K562 (cell line): ENCODE measurements around the gene PUM1. TPM values are rescaled to one million over a fixed set of nuclear protein-coding genes. Genes with fewer than 3 reads are reported as not detected.

Experiments used
- ATF1 ChIP-seq, 2 experiments: fragments of 450-650 bp in 1 of 2; IDR thresholded peaks; 2 replicates each; pipeline ENCODE4 v1.6.1; 2016; ENCODE audit warnings: missing compliant biosample characterization in 1 of 2, missing genetic modification characterization in 1 of 2
- CBFB ChIP-seq: sonication (generic); formaldehyde crosslinking; IDR thresholded peaks from 2 replicates; pipeline ENCODE4 v1.4.0; 2020; ENCODE audit warnings: mild to moderate bottlenecking, missing genetic modification reagents
- CBX8 ChIP-seq: fragments of 200-600 bp; sonication (generic); IDR thresholded peaks from 2 replicates; pipeline ENCODE4 v1.6.1; 2012; ENCODE audit warnings: borderline replicate concordance, mixed run types, low read depth, mild to moderate bottlenecking, moderate library complexity, mixed read lengths, low read length, control low read depth, inconsistent platforms; ENCODE audit not compliant: poor library complexity, severe bottlenecking; ENCODE audit errors: extremely low read depth
- HMGN3 ChIP-seq: IDR thresholded peaks from 2 replicates; pipeline ENCODE4 v1.6.1; 2011; ENCODE audit warnings: borderline replicate concordance, low read depth, mild to moderate bottlenecking, mixed read lengths, low read length; ENCODE audit not compliant: insufficient read length; ENCODE audit errors: extremely low read depth
- KLF6 ChIP-seq: fragments of 250-450 bp; sonication (Bioruptor Pico); IDR thresholded peaks from 2 replicates; pipeline ENCODE4 v1.4.0; 2020; ENCODE audit warnings: mild to moderate bottlenecking, moderate library complexity, borderline replicate concordance
- NRF1 ChIP-seq, 2 experiments: fragments of 450-650 bp; IDR thresholded peaks in 1 of 2; conservative IDR thresholded peaks in 1 of 2; 2 replicates each; pipeline ENCODE4 v1.6.1; 2014; ENCODE audit warnings: mild to moderate bottlenecking in 2 of 2
- PHB ChIP-seq: fragments of 250-450 bp; sonication (Bioruptor Pico); IDR thresholded peaks from 2 replicates; pipeline ENCODE4 v1.5.0; 2021
- PURB ChIP-seq: sonication (generic); formaldehyde crosslinking; IDR thresholded peaks from 2 replicates; pipeline ENCODE4 v1.9.0; 2021; ENCODE audit warnings: low read depth, mild to moderate bottlenecking, missing genetic modification reagents
- SIX5 ChIP-seq, 2 experiments: IDR thresholded peaks; 2 replicates each; pipeline ENCODE4 v1.6.1; 2011; ENCODE audit warnings: low read length in 2 of 2, borderline replicate concordance in 1 of 2, low read depth in 1 of 2, mild to moderate bottlenecking in 1 of 2, moderate library complexity in 1 of 2; ENCODE audit not compliant: insufficient read depth in 1 of 2
- ZBTB1 ChIP-seq: sonication (generic); formaldehyde crosslinking; IDR thresholded peaks from 2 replicates; pipeline ENCODE4 v1.8.1; 2023; ENCODE audit warnings: missing genetic modification reagents, low read depth, mild to moderate bottlenecking, borderline replicate concordance
- ZNF780A ChIP-seq: fragments of 250-450 bp; sonication (Bioruptor Pico); IDR thresholded peaks from 2 replicates; pipeline ENCODE4 v1.5.0; 2021; ENCODE audit warnings: mild to moderate bottlenecking
- polyA plus RNA-seq, 8 experiments: library from polyadenylated mRNA; depleted of rRNA in 4 of 8; stranded (reverse) in 5 of 8; unstranded in 3 of 8; fragments of >200 nt; fragmentation: Nextera tagmentation in 2 of 8; fragmentation: Illumina TruSeq in 1 of 8; extraction: Ambion mirVana in 2 of 8; extraction: Trizol in 1 of 8; gene quantifications; 2 replicates each; pipeline versions ENCODE4 v1.2.1 to v1.2.3, GENCODE V29; 2011 to 2014; ENCODE audit warnings: inconsistent platforms in 1 of 8, missing spikeins in 1 of 8
- total RNA-seq, 7 experiments: library from RNA; depleted of rRNA in 6 of 7; stranded (reverse); fragments of >200 nt in 6 of 7; fragmentation: Illumina TruSeq in 2 of 7; extraction: Trizol in 2 of 7; gene quantifications; 2 replicates each; pipeline versions ENCODE4 v1.2.1 to v1.2.3, GENCODE V29; 2011 to 2021; ENCODE audit warnings: low replicate concordance in 1 of 7
- TF ChIP-seq, protein P1 (sequence below): fragments of 450-650 bp; formaldehyde crosslinking; conservative IDR thresholded peaks from 2 replicates; pipeline ENCODE4 v1.4.0; 2022; ENCODE audit warnings: mild to moderate bottlenecking, missing genetic modification characterization
- TF ChIP-seq, protein P2 (sequence below): sonication (generic); formaldehyde crosslinking; IDR thresholded peaks from 2 replicates; pipeline ENCODE4 v1.8.1; 2023; ENCODE audit warnings: mild to moderate bottlenecking, missing genetic modification reagents
- TF ChIP-seq, protein P3 (sequence below): IDR thresholded peaks from 2 replicates; pipeline ENCODE4 v1.6.1; 2014; ENCODE audit warnings: antibody characterized with exemption
- TF ChIP-seq, protein P4 (sequence below), 2 experiments: IDR thresholded peaks; 2 replicates each; pipeline ENCODE4 v1.6.1; 2011; ENCODE audit warnings: borderline replicate concordance in 1 of 2, control low read depth in 1 of 2, low read depth in 1 of 2, low read length in 1 of 2, mild to moderate bottlenecking in 1 of 2, mixed read lengths in 1 of 2, moderate library complexity in 1 of 2; ENCODE audit not compliant: insufficient read depth in 1 of 2, insufficient read length in 1 of 2, poor library complexity in 1 of 2, severe bottlenecking in 1 of 2; ENCODE audit errors: extremely low read depth in 1 of 2
- TF ChIP-seq, protein P5 (sequence below): fragments of 250-450 bp; sonication (Bioruptor Pico); IDR thresholded peaks from 2 replicates; pipeline ENCODE4 v1.4.0; 2020; ENCODE audit warnings: mild to moderate bottlenecking

PUM1 gene
- total and polyA plus RNA-seq, 9 of the 15 experiments (the other 6 are each of a cell fraction or from before 2014, with no cell fraction given): 37.7 to 104 (median 55.7) TPM

DNA sequence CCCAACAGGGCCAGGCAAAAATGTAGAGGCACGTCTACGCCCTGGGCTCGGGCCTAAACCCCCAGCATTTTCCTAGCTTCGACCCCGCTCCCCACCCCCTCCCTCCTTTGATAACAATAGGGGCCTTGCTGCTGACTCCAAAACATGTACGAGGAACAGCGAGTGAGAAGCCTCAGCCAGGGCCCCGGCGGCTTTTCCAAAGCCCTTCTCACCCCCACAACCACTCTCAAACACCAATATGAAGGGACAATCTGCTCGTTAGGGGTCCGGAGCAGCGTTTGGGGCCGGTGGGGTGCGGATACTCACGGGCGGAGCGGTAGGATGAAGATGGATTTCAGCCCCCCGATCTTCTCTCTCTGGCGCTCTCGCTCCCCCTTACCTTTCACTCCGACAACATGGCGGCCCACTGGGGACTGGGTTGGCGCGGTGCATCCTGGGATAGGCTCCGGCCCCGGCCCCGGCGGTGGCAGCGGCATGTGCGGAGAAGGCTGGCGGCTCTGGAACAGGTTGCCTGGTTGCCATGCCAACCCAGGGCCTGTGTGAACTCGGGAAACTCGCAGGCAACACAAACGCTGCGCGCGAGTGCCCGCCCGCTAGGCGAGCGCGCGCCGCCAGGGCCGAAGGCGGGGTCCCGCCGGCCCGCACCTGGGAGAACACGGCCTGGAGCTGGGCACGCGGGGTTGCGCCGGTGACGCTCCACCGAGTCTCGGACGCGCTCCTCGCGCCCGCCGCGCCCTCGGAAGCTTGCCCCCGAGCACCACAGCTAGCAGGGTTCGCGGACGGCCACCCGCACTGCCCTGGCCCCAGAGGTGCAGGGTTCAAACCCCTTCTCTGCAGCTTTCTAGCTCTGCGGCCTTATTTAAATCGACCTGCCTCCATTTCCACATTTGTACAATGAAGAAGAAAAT lies at the start of gene PUM1 (continued):
- TF ChIP-seq, protein P1, sequence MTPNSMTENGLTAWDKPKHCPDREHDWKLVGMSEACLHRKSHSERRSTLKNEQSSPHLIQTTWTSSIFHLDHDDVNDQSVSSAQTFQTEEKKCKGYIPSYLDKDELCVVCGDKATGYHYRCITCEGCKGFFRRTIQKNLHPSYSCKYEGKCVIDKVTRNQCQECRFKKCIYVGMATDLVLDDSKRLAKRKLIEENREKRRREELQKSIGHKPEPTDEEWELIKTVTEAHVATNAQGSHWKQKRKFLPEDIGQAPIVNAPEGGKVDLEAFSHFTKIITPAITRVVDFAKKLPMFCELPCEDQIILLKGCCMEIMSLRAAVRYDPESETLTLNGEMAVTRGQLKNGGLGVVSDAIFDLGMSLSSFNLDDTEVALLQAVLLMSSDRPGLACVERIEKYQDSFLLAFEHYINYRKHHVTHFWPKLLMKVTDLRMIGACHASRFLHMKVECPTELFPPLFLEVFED: no peak
- TF ChIP-seq CBX8 (no peak), NRF1 (conservative IDR thresholded peaks at IDR 0.05 in 1 of 2, IDR thresholded peaks at IDR 0.05 in 1 of 2) (peak; percentile 91 to 92), HMGN3 (peak; percentile 84), KLF6 (CRISPR knock-in tag) (no peak; the same call in 1 of the 2 replicates), ATF1 (CRISPR knock-in tag; IDR thresholded peaks at IDR 0.05) (no peak), ATF1 (tag; IDR thresholded peaks at IDR 0.05) (peak; percentile 69), SIX5 (IDR thresholded peaks at IDR 0.05; ENCODE audit: borderline replicate concordance in 1 of 2, insufficient read depth in 1 of 2, low read depth in 1 of 2, low read length in 2 of 2) (no peak), PURB (CRISPR knock-in tag) (no peak), ZNF780A (CRISPR knock-in tag) (no peak), PHB (CRISPR knock-in tag) (no peak; the same call in 1 of the 2 replicates), CBFB (CRISPR knock-in tag) (no peak), ZBTB1 (no peak)
- TF ChIP-seq, protein P2, sequence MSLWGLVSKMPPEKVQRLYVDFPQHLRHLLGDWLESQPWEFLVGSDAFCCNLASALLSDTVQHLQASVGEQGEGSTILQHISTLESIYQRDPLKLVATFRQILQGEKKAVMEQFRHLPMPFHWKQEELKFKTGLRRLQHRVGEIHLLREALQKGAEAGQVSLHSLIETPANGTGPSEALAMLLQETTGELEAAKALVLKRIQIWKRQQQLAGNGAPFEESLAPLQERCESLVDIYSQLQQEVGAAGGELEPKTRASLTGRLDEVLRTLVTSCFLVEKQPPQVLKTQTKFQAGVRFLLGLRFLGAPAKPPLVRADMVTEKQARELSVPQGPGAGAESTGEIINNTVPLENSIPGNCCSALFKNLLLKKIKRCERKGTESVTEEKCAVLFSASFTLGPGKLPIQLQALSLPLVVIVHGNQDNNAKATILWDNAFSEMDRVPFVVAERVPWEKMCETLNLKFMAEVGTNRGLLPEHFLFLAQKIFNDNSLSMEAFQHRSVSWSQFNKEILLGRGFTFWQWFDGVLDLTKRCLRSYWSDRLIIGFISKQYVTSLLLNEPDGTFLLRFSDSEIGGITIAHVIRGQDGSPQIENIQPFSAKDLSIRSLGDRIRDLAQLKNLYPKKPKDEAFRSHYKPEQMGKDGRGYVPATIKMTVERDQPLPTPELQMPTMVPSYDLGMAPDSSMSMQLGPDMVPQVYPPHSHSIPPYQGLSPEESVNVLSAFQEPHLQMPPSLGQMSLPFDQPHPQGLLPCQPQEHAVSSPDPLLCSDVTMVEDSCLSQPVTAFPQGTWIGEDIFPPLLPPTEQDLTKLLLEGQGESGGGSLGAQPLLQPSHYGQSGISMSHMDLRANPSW (CRISPR knock-in tag): peak; percentile 44; the same call in 1 of the 2 replicates
- TF ChIP-seq, protein P3, sequence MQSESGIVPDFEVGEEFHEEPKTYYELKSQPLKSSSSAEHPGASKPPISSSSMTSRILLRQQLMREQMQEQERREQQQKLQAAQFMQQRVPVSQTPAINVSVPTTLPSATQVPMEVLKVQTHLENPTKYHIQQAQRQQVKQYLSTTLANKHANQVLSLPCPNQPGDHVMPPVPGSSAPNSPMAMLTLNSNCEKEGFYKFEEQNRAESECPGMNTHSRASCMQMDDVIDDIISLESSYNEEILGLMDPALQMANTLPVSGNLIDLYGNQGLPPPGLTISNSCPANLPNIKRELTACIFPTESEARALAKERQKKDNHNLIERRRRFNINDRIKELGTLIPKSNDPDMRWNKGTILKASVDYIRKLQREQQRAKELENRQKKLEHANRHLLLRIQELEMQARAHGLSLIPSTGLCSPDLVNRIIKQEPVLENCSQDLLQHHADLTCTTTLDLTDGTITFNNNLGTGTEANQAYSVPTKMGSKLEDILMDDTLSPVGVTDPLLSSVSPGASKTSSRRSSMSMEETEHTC: no peak
- TF ChIP-seq, protein P4, sequence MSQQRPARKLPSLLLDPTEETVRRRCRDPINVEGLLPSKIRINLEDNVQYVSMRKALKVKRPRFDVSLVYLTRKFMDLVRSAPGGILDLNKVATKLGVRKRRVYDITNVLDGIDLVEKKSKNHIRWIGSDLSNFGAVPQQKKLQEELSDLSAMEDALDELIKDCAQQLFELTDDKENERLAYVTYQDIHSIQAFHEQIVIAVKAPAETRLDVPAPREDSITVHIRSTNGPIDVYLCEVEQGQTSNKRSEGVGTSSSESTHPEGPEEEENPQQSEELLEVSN (IDR thresholded peaks at IDR 0.05; ENCODE audit: borderline replicate concordance in 1 of 2, extremely low read depth in 1 of 2, insufficient read depth in 1 of 2, insufficient read length in 1 of 2, low read depth in 1 of 2, low read length in 1 of 2, poor library complexity in 1 of 2, severe bottlenecking in 1 of 2): peak; percentile 95 to 96
- TF ChIP-seq, protein P5, sequence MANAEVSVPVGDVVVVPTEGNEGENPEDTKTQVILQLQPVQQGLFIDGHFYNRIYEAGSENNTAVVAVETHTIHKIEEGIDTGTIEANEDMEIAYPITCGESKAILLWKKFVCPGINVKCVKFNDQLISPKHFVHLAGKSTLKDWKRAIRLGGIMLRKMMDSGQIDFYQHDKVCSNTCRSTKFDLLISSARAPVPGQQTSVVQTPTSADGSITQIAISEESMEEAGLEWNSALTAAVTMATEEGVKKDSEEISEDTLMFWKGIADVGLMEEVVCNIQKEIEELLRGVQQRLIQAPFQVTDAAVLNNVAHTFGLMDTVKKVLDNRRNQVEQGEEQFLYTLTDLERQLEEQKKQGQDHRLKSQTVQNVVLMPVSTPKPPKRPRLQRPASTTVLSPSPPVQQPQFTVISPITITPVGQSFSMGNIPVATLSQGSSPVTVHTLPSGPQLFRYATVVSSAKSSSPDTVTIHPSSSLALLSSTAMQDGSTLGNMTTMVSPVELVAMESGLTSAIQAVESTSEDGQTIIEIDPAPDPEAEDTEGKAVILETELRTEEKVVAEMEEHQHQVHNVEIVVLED (CRISPR knock-in tag): no peak
